ENCODE results near the gene EDDM13. TPM values are rescaled to one million over a fixed set of nuclear protein-coding genes. Genes with fewer than 3 reads are reported as not detected.

The EDDM13 gene
- total and polyA plus RNA-seq, 2 of the 8 experiments (the other 6 are each of a cell fraction or from before 2014, with no cell fraction given) = not detected

- no peak overlapping the region for H4K8ac ChIP-seq (ENCODE audit: extremely low read depth, insufficient read depth, low read length)
- no peak overlapping the region for H4K91ac ChIP-seq (replicated peaks; ENCODE audit: insufficient read length, low read length)
- H3K79me1 ChIP-seq (ENCODE audit: low read depth, low read length) = no peaks in the 10 kb centered on the region; the same call in 1 of the 2 replicates
- H3K23ac ChIP-seq (ENCODE audit: insufficient read length) = no peak overlapping the region
- H2AK5ac ChIP-seq (ENCODE audit: low read depth, low read length) = no peak overlapping the region
- H3K4me3 ChIP-seq (ENCODE audit: extremely low read depth in 1 of 4, insufficient read depth in 2 of 4, low read depth in 3 of 4, low read length in 4 of 4) = no peak overlapping the region
- no peak overlapping the region for H2BK15ac ChIP-seq (ENCODE audit: low read length)
- peaks cover 2% of the 10 kb centered on the region in 2 experiments for H4K20me1 ChIP-seq (replicated peaks in 1 of 2; ENCODE audit: control insufficient read depth in 1 of 2, insufficient read depth in 2 of 2, low read length in 2 of 2)
- FAIRE-seq (no peak), DNase-seq (ENCODE audit: low read depth in 1 of 2, low spot score in 2 of 2) (no peak)
- no peaks in the 10 kb centered on the region for H3K79me2 ChIP-seq (ENCODE audit: control insufficient read depth in 1 of 2, insufficient read depth in 2 of 2, low read length in 2 of 2)
- H3K4ac ChIP-seq (replicated peaks; ENCODE audit: insufficient read length, low read depth, low read length) = no peak overlapping the region
- no peaks in the 10 kb centered on the region for H3K23me2 ChIP-seq (ENCODE audit: low read depth, low read length)
- no peak overlapping the region for H3K4me2 ChIP-seq (ENCODE audit: insufficient read depth in 1 of 2, low read depth in 2 of 2, low read length in 2 of 2)
- ChIA-PET CTCF (ENCODE audit: partially characterized antibody) (no interaction called here), POLR2A (ENCODE audit: partially characterized antibody) (no interaction called here)
- 0 out of 4 replicates have a peak, but pooled peaks cover 0 to 3% of the 10 kb centered on the region in 2 experiments for H3K9me3 ChIP-seq (ENCODE audit: insufficient read depth in 2 of 2, low read depth in 1 of 2, low read length in 1 of 2)
- peaks cover 0 to 1% (median under 1%) of the 10 kb centered on the region in 4 experiments; a peak in 3 of 7 replicates for H3K4me1 ChIP-seq (replicated peaks in 1 of 4; ENCODE audit: control insufficient read depth in 3 of 4, insufficient read depth in 4 of 4, low read length in 3 of 4)
- H2BK120ac ChIP-seq (replicated peaks; ENCODE audit: low read depth, low read length) = no peak overlapping the region
- no peak overlapping the region for H3K56ac ChIP-seq (replicated peaks; ENCODE audit: insufficient read length, low read depth, low read length)
- H2AFZ ChIP-seq (ENCODE audit: low read length) = no peak overlapping the region
- no peaks in the 10 kb centered on the region for H3K27me3 ChIP-seq (replicated peaks in 1 of 4; ENCODE audit: control insufficient read depth in 3 of 4, extremely low read depth in 1 of 4, insufficient read depth in 3 of 4, low read length in 3 of 4)
- no peak overlapping the region for H3K27ac ChIP-seq (ENCODE audit: low read depth, low read length)
- H3K36me3 ChIP-seq (ENCODE audit: control insufficient read depth in 2 of 4, insufficient read depth in 4 of 4, low read length in 3 of 4) = no peaks in the 10 kb centered on the region
- H3K14ac ChIP-seq (ENCODE audit: insufficient read length) = no peak overlapping the region
- WGBS, 2 experiments (ENCODE audit: extremely low coverage in 1 of 2, insufficient coverage in 1 of 2, insufficient read length in 1 of 2, insufficient replicate concordance in 2 of 2, low coverage in 1 of 2, low lambda C conversion rate in 2 of 2, missing lambda C conversion rate in 1 of 2) = 88% methylated on average over 7 of the region's 7 CpGs; no CpG with 5 or more reads in 1 of the 2 experiments
- TF ChIP-seq USF2 (IDR thresholded peaks at IDR 0.05; ENCODE audit: low read length) (no peak), SIRT6 (IDR thresholded peaks at IDR 0.05; ENCODE audit: low read length) (no peak), RAD21 (IDR thresholded peaks at IDR 0.05 in 1 of 2, conservative IDR thresholded peaks at IDR 0.05 in 1 of 2; ENCODE audit: low read depth in 2 of 2, low read length in 2 of 2) (no peak), TBP (IDR thresholded peaks at IDR 0.05; ENCODE audit: low read depth, low read length) (no peak)
- H4K5ac ChIP-seq (ENCODE audit: insufficient read length, low read depth, low read length) = no peak overlapping the region
- no peak overlapping the region for H2BK12ac ChIP-seq (ENCODE audit: low read depth, low read length)
- H3K9ac ChIP-seq (replicated peaks in 1 of 4; ENCODE audit: extremely low read depth in 1 of 4, low read depth in 3 of 4, low read length in 3 of 4) = no peak overlapping the region
- no peak overlapping the region for H2BK5ac ChIP-seq (ENCODE audit: low read depth, low read length)
- no peak overlapping the region for H2BK20ac ChIP-seq (ENCODE audit: low read length)
- H3K18ac ChIP-seq (ENCODE audit: extremely low read depth, low read length) = no peak overlapping the region
Observed at GRCh38 chr19:56308792-56309191, 36.2 kb downstream of the EDDM13 start.
